ENCODE data around the gene ANKLE1. TPM values are rescaled to one million over a fixed set of nuclear protein-coding genes. Genes with fewer than 3 reads are reported as not detected.

Gene ANKLE1
- total RNA-seq = under 1 TPM; 0.27 to 0.44 TPM

- Histone ChIP-seq H3K27me3 (peaks cover 8% of the 10 kb centered on the region), H3K4me3 (peak within 1 kb of the TSS; percentile 24), H3K9me3 (no peaks in the 10 kb centered on the region), H3K9ac (ENCODE audit: low read depth in 2 of 2, low read length in 2 of 2) (peak within 1 kb of the TSS in 1 of 2 donors; percentile 34), H3K36me3 (no peaks in the 10 kb centered on the region), H3K4me1 (peaks cover 12% of the 10 kb centered on the region), H3K27ac (no peak within 1 kb of the TSS)
- TF ChIP-seq CTCF (IDR thresholded peaks at IDR 0.05) = no peak
- no peak for DNase-seq
- intact Hi-C loops (cut with DNase I) = loop anchor here (2.0 kb wide), 2 partner anchors 77 to 213 kb away; no protein-coding TSS in a partner anchor
Measured at GRCh38 chr19:17281391-17282304, at the start of gene ANKLE1. TSS of gene ANKLE1 (plus strand) at chr19:17281901. CDS start at chr19:17281921, 20 bp downstream.

GRCh38 chr19:17232258-17232657, 49.4 kb upstream of the ANKLE1 start:
- Histone ChIP-seq H3K4me3 (no peak overlapping the region), H3K27ac (no peak overlapping the region), H3K9me3 (no peaks in the 10 kb centered on the region), H3K36me3 (peaks cover 9% of the 10 kb centered on the region), H3K4me1 (peaks cover 17% of the 10 kb centered on the region), H3K9ac (ENCODE audit: low read depth in 2 of 2, low read length in 2 of 2) (no peak overlapping the region), H3K27me3 (no peaks in the 10 kb centered on the region)
- TF ChIP-seq CTCF (IDR thresholded peaks at IDR 0.05) = no peak
- intact Hi-C loops (cut with DNase I) = no loop called here
- DNase-seq = no peak

- peak overlapping the region; percentile 28 to 79 for H3K9ac ChIP-seq (ENCODE audit: low read depth in 2 of 2, low read length in 2 of 2)
- peak overlapping the region; percentile 60 for H3K4me3 ChIP-seq
- peaks cover 21% of the 10 kb centered on the region for H3K4me1 ChIP-seq
- intact Hi-C loops (cut with DNase I) = no loop called here
- H3K36me3 ChIP-seq = peaks cover 9% of the 10 kb centered on the region
- peak; percentile 81 for DNase-seq
- TF ChIP-seq CTCF (IDR thresholded peaks at IDR 0.05) = no peak
- no peaks in the 10 kb centered on the region for H3K27me3 ChIP-seq
- peak overlapping the region; percentile 85 for H3K27ac ChIP-seq
- no peaks in the 10 kb centered on the region for H3K9me3 ChIP-seq
Measured at GRCh38 chr19:17234911-17235299, 46.8 kb upstream of the ANKLE1 start.

- H3K4me3 ChIP-seq = peak overlapping the region; percentile 60
- intact Hi-C loops (cut with DNase I) = no loop called here
- DNase-seq = peak; percentile 68
Measured at GRCh38 chr19:17235300-17235970, 46.3 kb upstream of the ANKLE1 start.

More at GRCh38 chr19:17235300-17235970, 46.3 kb upstream of the ANKLE1 start:
- Histone ChIP-seq H3K9me3 (no peaks in the 10 kb centered on the region), H3K36me3 (peaks cover 9% of the 10 kb centered on the region), H3K27me3 (no peaks in the 10 kb centered on the region), H3K4me1 (peaks cover 26% of the 10 kb centered on the region), H3K9ac (ENCODE audit: low read depth in 2 of 2, low read length in 2 of 2) (peak overlapping the region; percentile 67 to 79), H3K27ac (peak overlapping the region; percentile 85)
- no peak for TF ChIP-seq CTCF (IDR thresholded peaks at IDR 0.05)
